Activated CD4-positive, alpha-beta T cell treated with anti-CD3 and anti-CD28 coated beads for 1 hour (primary cell): Measurements from ENCODE around the gene MVD.
A peak's percentile ranks its signal among the peaks of the same experiment; 100 is the strongest.

Source experiments
- DNase-seq: peaks from one replicate; pipeline ENCODE4 v3.0.0-alpha.2; 2020

The MVD gene

DNA sequence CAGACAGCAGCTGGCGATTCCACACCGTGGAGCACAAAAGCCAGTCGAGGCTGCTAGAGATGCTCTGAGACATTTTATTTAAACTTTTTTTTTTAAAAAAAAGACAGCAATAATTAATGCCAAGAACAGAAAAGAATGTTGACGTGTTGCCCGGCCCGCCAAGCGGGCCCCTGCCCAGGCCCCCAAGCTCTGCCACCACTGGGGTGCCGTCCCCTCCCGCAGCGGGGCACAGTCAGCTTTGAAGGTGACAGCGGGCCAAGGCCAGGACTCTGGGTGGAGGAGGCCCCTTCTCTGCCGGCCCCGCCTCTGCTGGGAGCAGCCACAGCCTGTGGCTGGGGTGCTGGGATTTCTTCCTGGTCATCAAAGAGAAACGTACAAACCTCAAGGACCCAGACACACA, 33.5 kb upstream of the MVD start:
- DNase-seq, result no peak

DNA sequence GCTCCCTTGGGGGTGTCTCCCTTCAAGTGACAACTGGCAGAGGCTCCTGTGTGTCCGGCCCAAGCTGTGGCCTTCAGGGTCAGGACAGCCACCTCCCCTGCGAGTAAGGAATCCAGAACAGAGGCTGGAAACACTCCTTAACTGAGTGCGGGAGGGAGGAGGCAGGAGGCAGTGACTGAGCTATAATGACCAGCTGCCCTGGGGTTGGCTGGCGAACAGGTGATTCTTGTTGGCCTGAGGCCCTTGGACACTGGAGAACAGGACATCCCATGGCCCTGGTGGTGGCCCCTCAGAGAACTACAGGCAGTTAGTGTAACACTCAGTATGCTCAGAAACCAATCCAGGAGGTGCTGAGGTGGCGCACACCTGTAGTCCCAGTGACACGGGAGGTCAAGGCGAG, 32.9 kb upstream of the MVD start:
- no peak for DNase-seq

DNA sequence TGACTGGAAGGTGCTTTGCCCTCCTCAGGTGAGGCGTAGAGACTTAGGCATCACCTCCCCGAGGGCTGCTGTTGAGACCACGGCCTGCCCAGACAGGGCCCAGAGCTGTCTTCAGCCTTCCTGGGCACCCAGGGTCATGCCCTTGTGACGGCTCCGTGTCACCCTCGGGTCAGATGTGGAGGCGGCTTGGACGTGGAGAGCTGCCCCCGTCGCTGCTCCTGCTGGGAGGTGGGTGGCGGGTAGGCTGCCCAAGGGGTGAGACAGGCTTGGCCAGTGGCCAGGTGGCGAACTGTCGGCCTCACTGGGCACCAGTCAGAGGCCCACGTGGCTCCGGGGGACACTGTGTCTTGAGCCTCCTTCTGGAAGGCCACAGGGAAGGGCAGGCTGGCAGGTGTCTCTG, 32.3 kb upstream of the MVD start:
- no peak for DNase-seq

DNA sequence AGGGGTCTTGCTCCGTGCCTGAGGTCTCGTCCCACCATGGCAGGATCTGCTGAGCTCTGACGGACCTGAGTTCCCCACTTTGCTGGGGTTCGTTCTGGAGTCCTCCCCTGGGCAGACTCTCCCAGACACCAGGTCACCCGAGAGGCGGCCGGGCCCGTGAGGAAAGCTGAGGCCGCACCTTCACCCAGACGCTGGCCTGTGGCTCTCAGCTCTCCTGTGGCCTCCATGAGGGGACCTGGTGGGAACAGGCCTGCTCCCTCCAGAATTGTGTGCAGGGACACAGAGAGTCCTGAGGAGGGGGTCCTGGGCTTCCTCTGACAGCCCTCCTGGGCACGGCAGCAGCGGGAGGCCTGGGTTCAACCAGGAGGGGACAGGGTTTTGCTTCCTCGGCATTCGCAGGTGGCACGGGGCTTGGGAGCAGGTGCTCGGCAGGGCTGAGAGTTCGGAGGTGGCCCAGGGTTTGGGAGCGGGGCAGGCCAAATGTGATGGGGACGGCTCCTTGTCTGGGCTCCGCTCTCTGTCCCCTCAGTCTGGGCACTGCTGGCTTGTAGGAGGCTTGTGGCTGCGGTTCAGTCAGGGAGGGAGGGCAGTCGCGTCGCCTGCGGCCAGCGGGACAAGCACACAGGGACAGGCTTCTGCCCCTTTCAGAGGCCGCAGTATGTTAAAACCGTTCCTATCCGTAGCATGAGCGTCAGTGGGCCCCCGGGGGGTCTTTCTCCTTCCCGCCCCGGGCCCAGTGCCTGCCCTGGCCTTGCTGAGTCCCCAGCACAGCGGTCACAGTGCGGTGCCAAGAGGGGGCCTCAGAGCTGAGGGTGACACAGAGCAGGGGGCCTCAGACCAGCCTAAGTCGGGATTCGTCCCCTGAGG, 31.6 kb upstream of the MVD start:
- DNase-seq, result no peak

DNA sequence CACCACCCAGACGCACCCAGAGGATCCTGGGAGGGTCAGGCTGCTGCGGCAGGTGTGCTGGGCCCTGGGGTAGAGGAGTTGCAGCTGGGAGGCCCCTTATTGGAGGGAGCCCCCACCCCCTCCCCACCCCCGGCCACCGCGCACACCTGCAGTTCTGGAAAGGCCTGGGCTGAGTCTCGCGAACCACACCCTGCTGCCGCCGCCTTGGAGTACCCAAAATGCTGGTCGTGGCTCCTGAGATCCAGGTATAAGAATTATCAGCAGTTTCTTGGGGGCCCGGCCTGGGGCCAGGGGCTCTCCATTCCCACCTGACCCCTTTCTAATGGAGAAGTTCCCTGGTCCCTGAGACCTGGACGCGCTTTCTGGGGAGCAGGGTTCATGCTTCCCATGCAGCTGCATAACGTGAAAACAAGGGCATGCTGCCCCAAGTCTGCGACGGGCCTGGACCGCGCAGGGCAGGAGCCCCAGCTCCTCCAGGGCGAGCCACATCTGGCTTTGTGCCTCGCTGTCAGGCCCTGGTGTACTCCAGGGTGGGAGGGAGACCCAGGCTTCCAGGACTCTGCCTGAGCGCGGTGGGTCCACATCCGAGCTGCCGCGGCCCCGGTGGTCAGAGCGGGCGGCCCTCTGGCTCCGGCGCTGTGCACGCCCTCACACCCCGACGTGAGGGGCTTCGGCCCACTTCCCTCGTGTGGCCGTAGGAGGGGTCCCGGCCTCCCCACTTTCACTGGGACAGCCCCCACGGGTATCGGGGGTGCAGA, 30.7 kb upstream of the MVD start:
- DNase-seq, result no peak

DNA sequence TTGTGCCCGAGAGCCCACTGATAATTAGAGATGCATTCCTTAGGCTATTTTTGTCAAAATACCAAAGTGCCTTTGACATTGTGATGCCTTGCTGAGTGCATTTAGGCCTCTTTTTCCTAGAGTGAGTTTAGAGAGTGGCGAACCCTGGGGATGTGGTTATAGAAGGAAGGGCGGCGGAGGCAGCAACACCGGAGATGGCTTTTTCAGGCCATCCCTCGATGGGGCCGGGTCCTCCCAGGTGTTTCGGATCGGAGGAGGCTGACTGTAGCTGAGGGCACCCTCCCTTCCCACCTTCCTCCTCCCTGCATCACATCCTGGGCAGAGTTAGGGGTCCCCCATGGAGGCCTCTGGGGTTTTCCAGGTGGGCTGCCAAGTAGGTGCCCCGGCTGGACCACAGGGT, 30.0 kb upstream of the MVD start:
- DNase-seq, result no peak

DNA sequence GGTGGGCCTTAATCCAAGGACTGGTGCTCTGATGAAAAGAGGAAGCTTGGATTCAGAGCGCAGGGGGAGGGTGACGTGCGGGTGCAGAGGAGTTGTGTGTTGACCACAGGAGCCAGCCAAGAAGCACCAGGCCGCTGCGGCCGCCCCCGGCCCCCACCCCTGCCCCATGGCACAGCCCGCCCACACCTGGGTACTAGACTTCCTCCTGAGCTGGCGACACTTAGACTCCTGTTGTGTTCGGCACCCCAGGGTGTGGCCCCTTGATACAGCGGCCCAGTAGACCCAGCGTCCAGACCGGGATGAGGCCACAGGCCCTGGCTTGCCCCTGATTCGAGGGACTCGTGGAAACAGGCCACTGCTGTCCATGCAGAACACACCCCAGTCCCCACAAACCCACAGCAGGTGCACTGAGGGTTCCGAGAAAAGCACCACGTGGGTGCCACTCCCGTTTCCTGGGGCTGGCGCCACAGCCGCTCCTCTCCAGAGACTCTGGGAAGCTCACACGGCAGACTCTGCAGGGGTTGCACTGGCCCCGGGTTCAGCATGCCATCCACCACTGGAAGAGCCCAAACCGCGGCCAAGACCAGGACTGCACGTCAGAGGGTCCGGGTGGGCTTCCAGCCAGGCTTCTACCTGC, 29.2 kb upstream of the MVD start:
- DNase-seq, result no peak

DNA sequence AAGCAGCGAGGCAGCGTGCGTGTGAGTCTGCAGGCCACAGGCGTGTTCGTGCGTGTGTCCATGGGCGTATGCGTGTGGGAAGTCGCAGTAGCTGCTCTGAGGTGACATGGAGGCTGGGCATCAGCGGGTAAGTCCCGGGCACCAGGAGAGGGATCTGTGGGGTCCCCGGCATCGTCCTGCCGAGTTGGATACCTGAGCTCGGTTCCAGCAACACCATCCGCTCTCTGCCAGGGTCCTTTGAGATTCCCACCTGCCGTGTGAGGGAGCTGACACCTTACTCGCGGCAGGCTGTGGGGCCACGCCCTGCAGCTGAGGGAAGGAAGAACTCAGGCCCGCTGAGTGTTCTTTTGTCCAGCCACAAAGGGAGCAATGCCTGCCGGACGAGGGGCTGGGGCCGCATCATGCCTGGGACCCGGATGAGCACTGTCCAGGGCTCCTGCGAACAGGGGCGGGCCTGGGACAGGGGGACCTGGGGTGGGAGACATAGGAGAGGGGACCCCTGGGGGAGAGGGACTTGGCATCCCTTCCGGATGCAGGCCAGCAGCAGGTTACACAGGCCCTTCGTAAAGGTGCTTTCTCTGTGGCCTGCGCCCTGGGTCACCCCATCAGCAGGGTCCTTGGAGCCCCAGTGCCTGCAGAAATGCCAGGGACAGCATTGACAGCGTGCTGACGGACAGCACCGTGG, 28.4 kb upstream of the MVD start:
- no peak for DNase-seq

DNA sequence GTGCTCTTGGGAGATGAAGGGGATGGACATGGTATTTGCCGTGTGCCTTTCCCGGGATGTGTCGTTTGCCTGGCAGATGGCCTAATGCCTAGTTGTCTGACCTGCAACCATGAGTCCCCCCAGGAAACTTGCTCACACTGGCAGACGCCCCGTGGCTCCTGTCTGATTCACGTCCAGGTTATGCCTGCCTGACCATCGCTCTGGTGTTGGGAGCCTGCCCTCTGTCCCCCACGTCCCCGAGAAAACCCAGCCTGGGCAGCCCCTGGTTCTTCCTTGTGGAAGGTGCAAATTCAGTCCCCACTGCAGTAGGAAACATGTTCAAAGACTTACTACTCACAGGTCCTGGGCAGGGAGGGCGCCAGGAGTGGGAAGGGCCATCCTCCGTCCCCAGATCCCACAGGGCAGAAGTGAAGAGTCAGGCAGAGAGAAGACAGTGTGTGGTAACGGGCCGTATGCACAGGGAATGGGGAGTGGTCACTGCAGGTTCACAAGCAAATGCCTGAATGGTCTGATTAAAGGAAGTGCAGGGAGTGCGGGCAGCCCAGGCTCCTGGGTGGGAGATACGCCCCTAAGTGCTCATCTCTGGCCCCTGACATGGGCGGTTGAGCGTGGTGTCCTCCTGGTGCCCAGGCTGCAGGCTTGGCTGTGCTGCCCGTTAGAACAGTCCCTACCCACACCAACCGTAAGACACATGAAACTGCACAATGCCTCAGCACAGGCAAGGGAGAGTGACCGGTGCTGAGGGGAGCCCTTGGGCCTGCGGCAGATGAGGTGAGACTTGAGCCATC, 27.6 kb upstream of the MVD start:
- no peak for DNase-seq

DNA sequence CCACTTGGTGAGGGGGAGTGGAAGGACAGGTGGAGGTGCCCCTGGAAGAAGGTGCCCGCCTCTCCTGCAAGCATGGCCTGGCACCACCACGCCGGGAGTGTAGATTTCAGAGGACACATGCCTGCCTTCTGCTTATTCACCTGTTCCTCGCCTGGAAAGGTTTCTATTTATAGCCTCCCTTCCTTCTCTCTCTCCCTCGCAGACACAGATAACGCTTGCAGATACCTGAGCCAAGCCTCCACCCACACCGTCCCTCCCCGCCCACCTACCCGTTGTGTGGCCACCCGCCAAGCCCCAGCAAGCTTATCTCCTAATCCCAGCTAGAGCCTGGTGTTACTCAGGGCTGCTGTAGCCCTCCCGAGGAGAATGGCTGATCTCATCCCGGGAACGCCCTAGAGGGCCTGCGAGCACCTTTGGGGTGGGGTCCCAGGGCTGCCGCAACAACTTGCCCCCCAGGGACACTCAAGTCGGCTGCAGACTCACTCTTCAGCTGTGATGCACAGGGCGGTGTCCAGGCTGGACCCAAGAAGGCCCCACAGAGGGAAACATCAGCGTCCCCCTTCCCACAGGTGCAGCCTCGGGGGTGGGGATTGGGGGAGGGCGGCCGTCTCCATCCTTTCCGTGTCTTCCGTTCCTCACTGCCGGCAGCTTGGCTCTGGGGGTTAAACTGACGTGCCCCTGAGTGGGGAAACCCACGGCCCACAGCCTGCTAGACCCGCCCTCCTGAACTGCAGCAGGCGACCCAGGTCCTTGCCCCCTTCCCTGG, 25.3 kb upstream of the MVD start:
- DNase-seq, result no peak

DNA sequence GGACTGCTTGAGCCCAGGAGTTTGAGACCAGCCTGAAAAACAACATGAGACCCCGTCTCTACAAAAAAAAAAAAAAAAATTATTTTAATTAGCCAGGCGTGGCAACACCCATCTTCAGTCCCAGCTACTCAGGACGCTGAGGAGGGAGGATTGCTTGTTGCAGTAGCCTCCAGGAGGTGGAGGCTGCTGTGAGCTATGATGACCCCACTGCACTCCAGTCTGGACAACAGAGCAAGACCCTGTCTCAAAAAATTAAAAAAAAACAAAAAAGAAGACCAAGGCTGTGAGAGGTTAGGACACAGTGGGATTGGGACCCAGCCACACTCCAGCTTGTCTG, 24.8 kb upstream of the MVD start:
- no peak for DNase-seq

DNA sequence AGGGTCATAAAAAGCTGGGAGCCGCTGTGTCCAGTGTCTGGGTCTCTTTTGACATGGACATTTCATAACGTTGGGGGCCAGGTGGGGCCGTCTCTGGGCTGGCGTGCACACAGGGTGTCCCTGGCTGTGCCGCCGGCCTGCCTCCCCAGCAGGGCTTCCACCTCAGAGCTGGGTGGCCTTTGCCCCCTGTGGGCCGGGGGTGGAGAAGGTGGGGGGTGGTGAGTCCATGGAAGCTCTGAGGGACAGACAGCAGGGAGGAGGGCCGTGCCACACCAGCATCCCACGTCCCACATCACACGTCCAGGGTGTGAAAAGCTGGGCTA, 24.3 kb upstream of the MVD start:
- no peak for DNase-seq

DNA sequence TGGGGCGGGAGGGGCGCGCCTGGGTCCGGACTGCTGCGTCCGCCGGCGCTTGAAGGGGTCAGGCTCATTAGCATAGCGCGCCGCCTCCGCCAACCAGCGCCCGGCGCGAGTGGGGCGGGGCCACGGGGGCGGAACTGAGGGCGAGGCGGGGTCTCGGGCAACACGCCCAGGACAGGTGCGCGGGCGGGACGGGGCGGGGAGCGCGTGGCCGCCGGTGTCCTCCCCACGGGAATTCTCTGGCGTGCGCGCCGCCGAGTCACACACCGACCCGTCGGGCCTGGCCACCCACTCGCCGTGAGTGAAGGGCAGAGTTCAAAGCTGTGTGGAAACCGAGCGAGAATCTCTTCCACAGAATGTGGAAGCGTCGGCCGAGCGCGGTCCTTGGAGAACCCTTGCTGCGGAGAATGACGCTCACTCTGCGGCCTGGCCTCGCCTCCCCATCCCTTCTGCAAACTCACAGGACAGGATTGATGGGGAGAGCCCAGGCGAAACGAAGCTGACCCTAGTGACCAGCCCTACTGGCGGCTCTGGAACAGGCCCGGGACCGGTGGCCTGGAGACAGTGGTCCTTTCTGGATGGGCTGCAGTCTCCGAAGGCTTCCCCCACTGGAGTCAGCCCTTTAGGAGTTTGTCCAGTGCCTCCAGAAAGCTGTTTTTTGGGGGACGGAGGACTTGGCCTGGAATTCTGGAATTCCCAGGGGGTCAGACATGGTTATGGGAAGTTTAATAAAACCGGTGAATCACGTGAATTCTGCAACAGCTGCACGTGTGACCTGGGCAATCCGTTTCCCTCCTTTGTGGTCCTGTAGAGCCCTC, 23.8 kb upstream of the MVD start, which contains the start of gene SNAI3:
TSS of gene SNAI3 (minus strand) at position 69 of the 815 bp plus-strand sequence. CDS start 101 bp downstream, outside the sequence.
- DNase-seq, result peak; percentile 66

DNA sequence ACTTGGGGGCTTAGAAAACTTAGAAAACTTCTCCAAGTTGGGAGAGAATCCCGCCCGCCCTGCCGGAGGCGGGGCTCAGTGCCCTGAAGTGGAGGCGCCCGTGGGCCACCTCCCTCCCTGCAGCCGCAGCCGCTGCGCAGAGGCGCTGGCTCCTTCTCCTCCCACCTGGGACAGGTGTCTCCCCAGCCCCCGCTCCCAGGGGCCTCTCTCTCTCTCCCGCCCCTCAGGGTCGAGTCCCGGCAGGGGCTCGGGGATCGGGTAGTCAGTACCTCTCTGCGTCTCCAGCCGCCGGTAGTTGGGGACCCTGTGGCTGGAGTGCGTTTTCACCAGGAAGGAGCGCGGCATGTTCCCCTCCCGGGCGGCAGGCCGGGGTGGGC, 23.2 kb upstream of the MVD start:
- no peak for DNase-seq

DNA sequence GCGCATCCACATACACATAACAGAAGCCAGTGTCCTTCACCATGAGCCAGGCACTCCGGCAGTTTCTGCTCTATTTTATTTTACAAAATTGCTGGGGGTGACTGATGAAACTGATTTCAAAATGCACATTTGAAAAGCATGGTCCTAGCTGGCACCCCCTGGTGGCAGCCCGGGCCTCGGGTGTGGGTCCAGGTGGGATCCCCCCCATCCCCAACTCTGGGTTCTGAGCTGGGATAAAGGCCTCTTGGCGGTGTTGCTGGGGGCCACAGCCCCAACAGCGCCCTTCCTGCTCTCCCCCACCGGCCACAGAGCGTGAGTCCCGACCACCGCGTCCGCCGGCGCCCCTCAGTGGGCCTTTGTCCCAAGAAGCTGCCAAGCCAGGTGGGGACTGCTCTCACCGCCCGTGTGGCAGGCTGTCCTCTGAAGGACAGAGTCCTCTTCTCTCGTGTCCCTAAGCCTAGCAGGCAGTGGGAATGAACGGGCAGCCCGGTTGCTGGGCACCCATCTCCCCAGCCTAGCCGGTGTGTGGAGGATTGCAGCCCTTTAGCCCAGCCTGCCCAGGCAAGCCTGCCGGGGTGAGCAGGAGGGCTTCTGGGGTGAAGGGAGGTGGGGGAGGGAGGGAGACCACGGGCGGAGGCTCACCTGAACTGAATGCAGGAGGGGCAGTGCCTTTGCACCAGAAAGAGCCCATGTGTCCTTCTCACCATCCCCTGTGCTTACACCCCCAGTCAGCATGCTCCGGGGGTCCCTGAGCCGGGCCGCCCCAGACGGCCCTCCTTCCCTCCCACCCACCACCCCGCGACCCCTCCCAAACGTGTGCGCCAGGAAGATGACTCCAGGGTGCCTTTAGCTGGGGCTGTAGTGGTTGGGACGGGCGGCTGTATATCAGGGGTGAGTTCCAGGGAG, 22.5 kb upstream of the MVD start:
- DNase-seq, result no peak

DNA sequence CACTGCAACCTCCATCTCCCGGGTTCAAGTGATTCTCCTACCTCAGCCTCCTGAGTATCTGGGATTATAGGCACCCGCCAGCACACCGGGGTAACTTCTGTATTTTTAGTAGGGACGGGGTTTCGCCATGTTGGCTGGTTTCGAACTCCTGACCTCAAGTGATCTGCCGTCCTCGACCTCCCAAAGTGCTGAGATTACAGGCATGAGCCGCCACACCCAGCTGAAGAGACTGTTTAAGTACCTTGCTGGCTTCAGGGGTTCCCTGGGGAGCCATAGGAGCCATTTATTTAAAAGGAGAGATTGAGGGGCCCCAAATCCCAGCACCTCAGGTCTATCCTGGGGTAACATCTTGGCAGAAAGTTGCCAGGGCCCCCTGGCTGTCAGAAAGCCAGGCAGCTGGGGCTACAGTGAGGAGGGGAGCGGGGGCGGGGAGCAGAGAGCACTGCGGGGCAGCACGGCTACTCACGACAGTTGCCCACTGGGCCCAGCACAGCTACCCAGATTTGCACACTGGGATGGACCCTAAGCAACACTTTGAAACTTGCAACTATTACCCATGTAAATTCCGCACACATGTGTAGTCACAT, 21.8 kb upstream of the MVD start:
- no peak for DNase-seq

DNA sequence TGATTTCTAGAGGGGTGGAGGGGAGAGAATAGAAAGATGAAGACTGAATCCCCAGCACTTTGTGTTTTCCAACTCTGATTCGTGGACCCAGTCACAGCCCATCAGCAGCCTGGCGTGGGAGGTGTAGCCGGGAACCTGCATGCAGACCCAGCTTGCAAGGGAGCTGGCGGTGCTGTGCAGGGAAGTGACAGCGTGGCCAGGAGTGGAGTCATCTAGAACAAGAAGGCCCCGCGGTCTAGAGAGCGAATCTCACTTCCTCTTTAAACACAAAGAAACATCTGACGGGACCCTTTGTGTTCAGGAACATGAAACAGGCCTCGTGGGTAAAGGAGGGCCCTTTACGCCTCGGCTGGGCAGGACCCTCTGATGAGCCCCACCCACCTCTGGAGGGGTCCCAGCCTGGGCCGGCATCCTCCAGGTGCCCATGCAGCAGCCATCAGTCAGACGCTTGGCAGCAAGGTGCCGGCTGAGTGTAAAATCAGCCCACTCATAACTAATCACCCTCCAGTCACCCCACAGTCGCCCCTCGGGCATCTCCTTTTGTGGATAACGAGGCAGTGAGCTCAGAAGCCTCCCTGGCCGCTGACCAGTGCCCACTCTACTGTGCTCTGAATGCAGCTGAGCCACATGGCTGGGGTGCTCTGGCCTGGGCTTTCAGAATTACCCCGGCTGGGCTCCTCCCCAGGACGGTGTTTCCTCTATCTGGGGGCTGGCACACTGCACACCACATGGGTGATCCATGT, 19.0 kb upstream of the MVD start:
- no peak for DNase-seq

DNA sequence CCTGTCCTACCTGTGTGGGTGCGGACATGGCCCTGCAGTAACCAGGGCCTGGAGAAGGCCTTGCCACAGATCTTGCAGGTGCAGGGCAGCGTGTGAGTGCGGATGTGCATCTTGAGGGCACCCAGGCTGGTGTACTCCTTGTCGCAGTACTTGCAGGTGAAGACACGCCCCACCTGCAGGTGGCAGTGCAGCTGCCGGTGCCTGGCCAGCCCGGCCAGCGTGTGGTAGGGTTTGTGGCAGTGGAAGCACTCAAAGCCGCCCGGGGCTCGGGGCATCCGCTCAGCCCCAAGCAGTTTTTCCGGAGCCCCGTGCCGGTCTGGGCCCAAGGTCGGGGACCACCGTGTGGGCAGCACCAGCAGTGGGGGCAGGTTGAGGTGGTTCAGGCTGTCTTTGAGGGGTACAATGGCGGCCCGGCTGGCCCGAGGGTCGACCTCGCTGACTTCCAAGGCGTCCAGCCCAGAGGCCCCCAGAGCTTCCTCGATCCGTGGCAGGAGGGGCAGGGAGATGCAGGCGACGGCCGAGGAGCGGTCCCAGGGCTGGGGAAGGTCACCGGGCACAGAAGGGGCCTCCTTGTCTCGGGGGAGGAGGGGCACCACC, 18.3 kb upstream of the MVD start:
- no peak for DNase-seq
